ENCODE data around the gene TIAL1.

- TF ChIP-seq ZFX (IDR thresholded peaks at IDR 0.05) (no peak), CTCF (conservative IDR thresholded peaks at IDR 0.05) (no peak)
Observed at GRCh38 chr10:119538632-119539358, 58.0 kb downstream of the TIAL1 start.

Data from C4-2B (cell line).